Activated CD8-positive, alpha-beta T cell treated with anti-CD3 and anti-CD28 coated beads for 36 hours (primary cell): ENCODE results near the gene RAD51B. TPM values are rescaled to one million over a fixed set of nuclear protein-coding genes. Genes with fewer than 3 reads are reported as not detected.
A peak's percentile ranks its signal among the peaks of the same experiment; 100 is the strongest.

Source experiments
- ATAC-seq: fragments of 200-7000 bp; cut with Tn5 transposase; one replicate; pipeline ENCODE4 v1.10.0; 2021; ENCODE audit warnings: mild to moderate bottlenecking, moderate library complexity
- CTCF ChIA-PET: fragments of 350-600 bp; sonication (Branson Sonifier 250); formaldehyde crosslinking; loops from one replicate; lab custom pipeline; 2021; ENCODE audit warnings: antibody characterized with exemption; lab: Charles Lee
- POLR2A ChIA-PET: fragments of 350-600 bp; sonication (Branson Sonifier 250); formaldehyde crosslinking; loops from one replicate; lab custom pipeline; 2021; ENCODE audit warnings: antibody characterized with exemption; lab: Charles Lee
- DNase-seq: peaks from one replicate; pipeline ENCODE4 v3.0.0-alpha.2; 2020
- H3K27ac Mint-ChIP-seq: one replicate; pipeline ENCODE4 v1.8.0; 2021; ENCODE audit warnings: mild to moderate bottlenecking, mixed read lengths
- H3K27me3 Mint-ChIP-seq: one replicate; pipeline ENCODE4 v1.8.0; 2021; ENCODE audit warnings: mixed read lengths
- H3K36me3 Mint-ChIP-seq: one replicate; pipeline ENCODE4 v1.8.0; 2021; ENCODE audit warnings: low read depth, mixed read lengths
- H3K4me1 Mint-ChIP-seq: one replicate; pipeline ENCODE4 v1.8.0; 2021; ENCODE audit warnings: low read depth, mixed read lengths
- H3K4me3 Mint-ChIP-seq: one replicate; pipeline ENCODE4 v1.8.0; 2021; ENCODE audit warnings: mild to moderate bottlenecking, moderate library complexity, mixed read lengths
- H3K9me3 Mint-ChIP-seq: one replicate; pipeline ENCODE4 v1.8.0; 2021; ENCODE audit warnings: mixed read lengths
- intact Hi-C: fragments of 100-400 bp; cut with micrococcal nuclease; formaldehyde crosslinking; loops from one replicate; pipeline ENCODE4 v1.10.0; 2022
- total RNA-seq, 2 experiments: library from RNA; stranded (reverse); gene quantifications; one replicate each; pipeline ENCODE4 v1.2.3, GENCODE V29; 2021
- TF ChIP-seq, protein P1 (sequence below): fragments of 200-600 bp; IDR thresholded peaks from one replicate; pipeline ENCODE4 v1.8.0; 2022; ENCODE audit warnings: antibody characterized with exemption, mild to moderate bottlenecking

RAD51B gene
- total RNA-seq, 2 experiments from 2014 or later: 38.2 to 40.6 TPM

DNA sequence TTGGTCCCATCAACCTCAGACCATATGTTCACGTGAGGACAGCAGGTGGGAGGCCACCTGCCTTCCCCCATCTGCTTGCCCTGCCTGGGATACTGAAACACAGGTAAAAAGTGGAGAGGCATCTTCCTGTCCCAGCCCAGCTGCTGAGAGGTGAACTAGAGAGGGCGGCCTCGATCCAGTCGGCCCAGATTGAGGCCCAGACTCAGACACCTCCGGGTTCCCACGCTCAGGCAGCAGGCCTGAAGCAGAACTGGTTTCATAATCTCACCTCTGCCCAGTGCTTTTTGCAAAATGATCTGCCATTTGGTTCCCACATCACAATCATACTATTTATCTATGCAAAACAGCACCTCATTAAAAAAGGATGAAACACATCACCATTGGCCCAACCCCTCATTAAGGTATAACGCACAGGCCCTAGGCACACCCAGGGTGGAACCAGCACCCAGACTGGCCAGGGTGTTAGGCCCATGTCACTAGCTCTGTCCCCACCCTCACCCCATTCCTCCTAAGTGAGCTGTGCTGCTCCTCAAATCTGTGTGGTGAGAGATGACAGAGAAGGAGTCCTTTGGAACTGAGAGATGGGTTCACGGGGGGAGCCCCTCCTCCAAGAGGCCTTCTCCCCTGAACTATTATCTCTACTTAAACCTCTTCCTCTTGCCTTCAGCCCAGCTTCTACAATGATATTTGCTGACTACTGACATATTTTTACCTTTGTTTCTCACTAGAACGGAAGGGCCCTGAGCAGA is 892.2 kb downstream of the RAD51B start:
- DNase-seq: peak; percentile 34
- no peaks in the 10 kb centered on the region for H3K36me3 Mint-ChIP-seq
- peaks cover 40% of the 10 kb centered on the region for H3K4me1 Mint-ChIP-seq
- H3K4me3 Mint-ChIP-seq: no peak overlapping the region
- H3K27ac Mint-ChIP-seq: peak overlapping the region; percentile 62
- POLR2A ChIA-PET: interaction anchor here (1.9 kb wide), 1 partner anchor 77 kb away, joined by 4 read pairs; no protein-coding TSS in a partner anchor
- TF ChIP-seq, protein P1, sequence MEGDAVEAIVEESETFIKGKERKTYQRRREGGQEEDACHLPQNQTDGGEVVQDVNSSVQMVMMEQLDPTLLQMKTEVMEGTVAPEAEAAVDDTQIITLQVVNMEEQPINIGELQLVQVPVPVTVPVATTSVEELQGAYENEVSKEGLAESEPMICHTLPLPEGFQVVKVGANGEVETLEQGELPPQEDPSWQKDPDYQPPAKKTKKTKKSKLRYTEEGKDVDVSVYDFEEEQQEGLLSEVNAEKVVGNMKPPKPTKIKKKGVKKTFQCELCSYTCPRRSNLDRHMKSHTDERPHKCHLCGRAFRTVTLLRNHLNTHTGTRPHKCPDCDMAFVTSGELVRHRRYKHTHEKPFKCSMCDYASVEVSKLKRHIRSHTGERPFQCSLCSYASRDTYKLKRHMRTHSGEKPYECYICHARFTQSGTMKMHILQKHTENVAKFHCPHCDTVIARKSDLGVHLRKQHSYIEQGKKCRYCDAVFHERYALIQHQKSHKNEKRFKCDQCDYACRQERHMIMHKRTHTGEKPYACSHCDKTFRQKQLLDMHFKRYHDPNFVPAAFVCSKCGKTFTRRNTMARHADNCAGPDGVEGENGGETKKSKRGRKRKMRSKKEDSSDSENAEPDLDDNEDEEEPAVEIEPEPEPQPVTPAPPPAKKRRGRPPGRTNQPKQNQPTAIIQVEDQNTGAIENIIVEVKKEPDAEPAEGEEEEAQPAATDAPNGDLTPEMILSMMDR: no peak
- CTCF ChIA-PET: interaction anchor here (0.9 to 1.6 kb wide), 2 partner anchors 17 to 73 kb away, joined by 3 to 4 read pairs; no protein-coding TSS in a partner anchor
- intact Hi-C loops: no loop called here
- no peaks in the 10 kb centered on the region for H3K9me3 Mint-ChIP-seq
- ATAC-seq: peak; percentile 65
- H3K27me3 Mint-ChIP-seq: no peaks in the 10 kb centered on the region

DNA sequence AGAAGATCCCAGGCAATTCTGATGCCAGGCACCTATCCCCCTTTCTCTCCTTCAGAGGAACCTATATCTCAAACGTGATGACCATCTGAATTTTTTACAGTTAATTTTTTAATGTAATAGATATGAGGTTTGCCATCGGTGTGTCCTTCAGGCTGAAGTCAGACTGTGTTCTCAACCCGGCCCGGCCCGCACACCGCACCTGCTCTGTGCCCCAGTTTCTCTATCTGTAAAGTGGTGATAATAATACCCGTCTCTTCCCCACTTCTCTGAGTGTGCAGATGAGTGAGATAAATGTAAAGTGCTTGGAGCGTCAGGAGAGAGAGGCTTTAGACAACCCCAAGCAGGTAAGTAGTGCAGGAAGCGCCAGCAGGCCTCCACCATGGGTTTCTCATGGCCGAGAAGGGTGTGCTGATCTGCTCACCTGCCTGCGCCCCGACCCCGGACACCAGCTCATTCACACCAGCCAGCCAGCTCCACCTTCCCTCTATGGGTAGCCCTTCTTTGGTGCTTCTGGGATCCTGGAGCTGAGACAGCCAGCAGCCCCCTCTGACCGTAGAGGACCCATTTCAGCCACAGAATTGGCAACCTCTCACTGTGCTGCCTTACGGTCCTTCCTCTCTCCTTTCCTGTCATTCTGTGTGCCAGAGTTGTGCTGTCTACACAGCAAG is 893.3 kb downstream of the RAD51B start:
- intact Hi-C loops: no loop called here
- POLR2A ChIA-PET: interaction anchor here (0.9 kb wide), 1 partner anchor 67 kb away, joined by 3 read pairs; no protein-coding TSS in a partner anchor

DNA sequence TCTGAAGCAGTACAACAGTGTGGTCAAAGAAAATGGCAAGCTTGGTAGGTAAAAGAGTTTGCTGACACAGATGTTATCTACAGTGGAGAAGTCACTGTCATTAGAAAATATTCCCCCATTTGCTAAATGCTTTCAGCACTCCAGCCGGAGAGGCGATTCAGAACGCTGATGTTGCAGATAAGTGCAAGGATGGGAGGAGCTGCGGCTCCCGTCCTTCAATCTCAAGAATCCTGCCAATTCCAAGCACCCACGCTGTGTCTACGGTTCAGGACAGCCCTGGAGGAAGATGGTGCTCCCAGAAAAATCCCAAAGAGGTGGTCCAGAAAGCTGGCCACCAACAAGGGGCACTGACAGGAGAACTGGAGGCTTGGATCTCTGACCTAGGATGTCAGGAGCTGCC is 894.2 kb downstream of the RAD51B start:
- DNase-seq (no peak), ATAC-seq (no peak)
- TF ChIP-seq, protein P1: no peak
- H3K27me3 Mint-ChIP-seq: no peaks in the 10 kb centered on the region
- no peaks in the 10 kb centered on the region for H3K9me3 Mint-ChIP-seq
- H3K4me1 Mint-ChIP-seq: peaks cover 47% of the 10 kb centered on the region
- ChIA-PET CTCF (interaction anchor here (0.9 to 8.1 kb wide), 3 partner anchors 20 to 88 kb away, joined by 3 to 68 read pairs (median 10); no protein-coding TSS in a partner anchor), POLR2A (interaction anchor here (0.6 to 0.8 kb wide), 2 partner anchors 30 to 68 kb away, joined by 3 read pairs; no protein-coding TSS in a partner anchor)
- no peak overlapping the region for H3K4me3 Mint-ChIP-seq
- no peaks in the 10 kb centered on the region for H3K36me3 Mint-ChIP-seq
- intact Hi-C loops: no loop called here
- H3K27ac Mint-ChIP-seq: no peak overlapping the region

More for the DNA sequence above, 893.3 kb downstream of the RAD51B start:
- CTCF ChIA-PET: interaction anchor here (0.9 kb wide), 1 partner anchor 72 kb away, joined by 3 read pairs; no protein-coding TSS in a partner anchor
- peak overlapping the region; percentile 62 for H3K27ac Mint-ChIP-seq
- no peaks in the 10 kb centered on the region for H3K27me3 Mint-ChIP-seq
- ATAC-seq: no peak
- TF ChIP-seq, protein P1: no peak
- H3K4me1 Mint-ChIP-seq: peaks cover 42% of the 10 kb centered on the region
- no peaks in the 10 kb centered on the region for H3K9me3 Mint-ChIP-seq
- no peak for DNase-seq
- H3K4me3 Mint-ChIP-seq: no peak overlapping the region
- H3K36me3 Mint-ChIP-seq: no peaks in the 10 kb centered on the region

DNA sequence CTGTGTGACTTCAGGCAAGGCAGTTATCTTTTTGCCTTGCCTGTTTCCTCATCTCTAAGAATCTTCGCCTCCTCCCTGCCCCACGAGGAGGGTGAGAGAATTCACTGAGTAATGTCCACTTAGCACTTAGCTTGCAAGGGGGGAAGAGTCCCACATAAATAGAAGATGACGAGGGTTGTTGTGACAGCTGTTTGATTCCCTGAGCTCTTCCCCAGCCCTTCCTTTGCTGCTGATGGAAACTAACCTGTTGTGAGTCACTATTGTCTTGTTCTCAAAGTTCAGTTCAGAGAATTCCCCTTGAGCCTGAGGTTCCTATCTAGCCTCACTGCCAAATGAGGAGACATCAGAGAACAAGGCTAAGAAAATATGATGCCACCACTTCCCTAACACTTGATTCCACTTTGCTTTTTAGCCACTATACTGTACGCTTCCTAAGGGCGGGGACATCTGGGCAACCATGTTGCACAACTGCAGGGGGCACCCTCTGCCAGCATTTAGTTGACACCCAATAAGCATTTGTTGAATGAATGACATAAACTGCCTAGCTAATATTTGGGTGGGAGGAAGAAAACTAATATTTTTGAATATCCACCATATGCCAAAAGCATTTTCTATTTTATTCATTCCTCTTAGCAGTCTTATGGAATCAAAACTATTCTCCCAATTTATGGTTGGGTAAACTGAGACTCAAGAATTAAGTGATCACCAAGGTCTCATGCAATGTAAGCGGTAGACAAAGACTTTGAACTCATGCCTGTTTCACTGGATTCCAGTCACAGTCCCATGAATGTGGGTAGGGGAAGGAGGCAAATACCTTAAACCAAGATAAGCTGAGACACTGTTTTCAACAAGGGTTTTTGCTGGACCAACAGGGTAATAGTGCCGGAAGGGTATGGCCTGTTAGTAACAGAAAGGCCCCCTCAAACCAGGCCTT is 895.7 kb downstream of the RAD51B start:
- Mint-ChIP-seq H3K27ac (peak overlapping the region; percentile 15), H3K27me3 (no peaks in the 10 kb centered on the region), H3K4me3 (no peak overlapping the region), H3K36me3 (no peaks in the 10 kb centered on the region), H3K4me1 (peaks cover 60% of the 10 kb centered on the region), H3K9me3 (peaks cover 6% of the 10 kb centered on the region)
- CTCF ChIA-PET: interaction anchor here (0.9 to 8.1 kb wide), 9 partner anchors 8 to 104 kb away, joined by 3 to 68 read pairs (median 3); no protein-coding TSS in a partner anchor
- TF ChIP-seq, protein P1: peak; percentile 41
- POLR2A ChIA-PET: interaction anchor here (0.6 to 1.9 kb wide), 6 partner anchors 12 to 79 kb away, joined by 3 to 9 read pairs (median 4); partner anchors contain the start of gene ZFP36L1
- DNase-seq (peak; percentile 58), ATAC-seq (peak; percentile 59)
- intact Hi-C loops: loop anchor here (5.0 kb wide), 1 partner anchor 72 kb away; no protein-coding TSS in a partner anchor
